NOMO-1 treated with DMSO at 0.1 percent for 48 hours (cell line): Measurements from ENCODE around the gene R3HDM2.
A peak's percentile ranks its signal among the peaks of the same experiment; 100 is the strongest.
"Not testable (repeated sequence)": the region's sequence is repeated elsewhere in the genome, so short reads cannot be mapped to it uniquely, and the experiment has no call there.

ENCODE experiments used
- DNase-seq: peaks from one replicate; lab custom pipeline; 2025; ENCODE audit not compliant: unreplicated experiment; lab: John Stamatoyannopoulos, UW

The R3HDM2 gene

DNA sequence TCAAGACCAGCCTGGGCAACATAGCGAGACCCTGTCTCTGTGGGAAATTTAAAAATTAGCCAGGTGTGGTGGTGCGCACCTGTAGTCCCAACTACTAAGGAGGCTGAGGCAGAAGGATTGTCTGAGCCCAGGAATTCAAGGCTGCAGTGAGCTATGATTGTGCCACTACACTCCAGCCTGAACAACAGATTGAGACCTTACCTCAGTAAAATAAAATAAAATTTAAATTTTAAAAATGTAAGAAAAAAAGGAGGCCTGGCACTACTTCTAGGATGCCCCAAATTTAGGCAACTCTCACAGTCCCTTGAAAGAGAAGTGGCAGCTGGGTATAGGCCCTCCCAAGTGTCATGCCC, 23.3 kb upstream of the R3HDM2 start:
- no peak for DNase-seq

DNA sequence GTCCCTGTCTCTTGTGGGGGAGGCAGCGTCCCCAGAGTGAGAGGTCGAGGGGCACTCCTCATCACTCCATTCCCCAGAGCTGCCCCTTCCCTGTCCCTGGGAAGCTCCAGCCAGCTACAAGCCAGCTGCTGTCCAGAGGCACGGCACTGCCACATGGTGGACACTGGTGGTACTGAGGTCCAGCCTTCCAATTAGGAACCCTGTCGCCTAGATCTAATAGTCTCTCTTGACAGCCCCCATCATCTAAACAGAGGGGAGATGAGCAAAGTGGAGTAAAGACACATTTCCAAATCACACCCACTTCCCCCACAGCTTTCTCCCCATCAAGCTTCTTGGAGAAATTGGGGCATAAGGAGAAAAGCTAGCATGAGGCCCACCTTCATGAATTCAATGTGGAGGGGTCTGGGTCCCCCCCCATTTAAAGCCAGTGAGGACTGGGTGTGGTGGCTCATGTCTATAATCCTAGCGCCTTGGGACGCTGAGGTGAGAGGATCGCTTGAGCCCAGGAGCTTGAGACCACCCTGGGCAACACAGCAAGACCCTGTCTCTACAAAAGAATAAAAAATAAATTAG, 22.2 kb upstream of the R3HDM2 start:
- DNase-seq, result peak; percentile 41

GRCh38 chr12:57452181-57452936, 21.5 kb upstream of the R3HDM2 start:
- no peak for DNase-seq

DNA sequence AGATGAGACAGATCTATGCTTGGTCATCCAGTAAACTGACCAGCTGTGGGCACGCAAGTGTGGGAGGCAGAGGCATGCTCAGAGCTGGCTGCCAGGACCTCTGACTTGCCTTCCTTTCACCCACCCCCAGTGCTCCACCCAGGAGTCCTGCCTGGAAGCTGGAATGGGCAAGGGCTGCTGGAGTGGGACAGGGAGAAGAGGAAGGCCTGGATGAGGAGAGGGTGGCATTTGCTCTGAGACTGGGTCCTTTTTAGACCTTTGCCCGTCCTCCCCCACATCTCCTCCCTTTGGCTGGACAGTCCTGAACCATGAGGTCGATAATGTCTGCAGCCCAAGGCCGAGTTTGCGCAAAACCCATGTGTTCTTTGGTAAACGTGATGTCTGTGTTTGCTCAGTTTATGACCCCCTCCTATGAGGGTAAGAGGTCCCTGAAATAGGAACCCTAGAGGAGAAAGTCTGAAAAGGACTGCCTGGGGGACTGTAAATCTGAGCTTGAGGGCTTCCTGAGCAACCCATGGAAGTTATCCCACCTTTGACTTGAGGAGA, 20.5 kb upstream of the R3HDM2 start:
- DNase-seq, result no peak

GRCh38 chr12:57450057-57450456, 19.2 kb upstream of the R3HDM2 start:
- no peak for DNase-seq

DNA sequence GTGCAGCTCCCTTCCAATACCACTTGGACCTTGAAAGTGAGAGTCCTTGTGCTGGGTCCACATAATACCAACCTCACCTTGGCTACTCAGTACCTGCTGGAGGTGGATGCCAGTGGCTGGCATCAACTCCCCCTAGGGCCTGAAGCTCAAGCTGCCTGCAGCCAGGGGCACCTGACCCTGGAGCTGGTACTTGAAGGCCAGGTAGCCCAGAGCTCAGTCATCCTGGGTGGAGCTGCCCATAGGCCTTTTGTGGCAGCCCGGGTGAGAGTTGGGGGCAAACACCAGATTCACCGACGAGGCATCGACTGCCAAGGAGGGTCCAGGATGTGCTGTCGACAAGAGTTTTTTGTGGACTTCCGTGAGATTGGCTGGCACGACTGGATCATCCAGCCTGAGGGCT, 18.5 kb upstream of the R3HDM2 start:
- DNase-seq, result no peak

DNA sequence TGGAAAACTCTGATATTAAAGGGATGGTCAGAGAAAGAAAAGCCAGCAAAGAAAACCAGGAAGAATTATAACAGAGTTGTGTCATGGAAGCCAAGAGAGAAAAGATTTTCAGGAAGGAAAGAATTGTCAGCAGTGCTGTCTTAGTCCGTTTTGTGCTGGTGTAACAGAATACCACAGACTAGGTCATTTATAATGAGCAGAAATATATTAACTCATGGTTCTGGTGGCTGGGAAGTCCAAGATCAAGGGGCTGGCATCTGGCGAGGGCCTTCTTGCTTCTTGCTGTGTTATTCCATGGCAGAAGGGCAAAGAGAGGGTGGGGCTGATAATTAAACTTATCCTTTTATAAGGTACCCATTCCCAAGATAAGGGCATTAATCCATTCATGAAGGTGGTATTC, 17.8 kb upstream of the R3HDM2 start:
- no peak for DNase-seq

- DNase-seq, result no peak
Observed at GRCh38 chr12:57446292-57446960, 15.6 kb upstream of the R3HDM2 start.

DNA sequence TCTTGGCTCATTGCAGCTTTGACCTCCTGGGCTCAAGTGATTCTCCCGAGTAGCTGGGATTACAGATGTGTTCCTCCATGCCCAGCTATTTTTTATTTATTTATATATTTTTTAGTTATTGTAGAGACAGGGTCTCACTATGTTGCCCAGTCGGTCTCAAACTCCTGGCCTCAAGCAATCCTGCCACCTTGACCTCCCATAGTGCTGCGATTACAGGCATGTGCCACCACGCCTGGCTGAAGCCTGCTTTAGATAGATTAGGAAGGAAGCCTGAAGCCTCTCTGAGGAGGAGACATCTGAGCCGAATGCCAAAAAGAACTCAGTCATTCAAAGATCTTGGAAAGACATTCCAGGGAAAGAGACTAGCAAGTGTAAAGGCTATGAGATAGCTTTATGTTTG, 13.9 kb upstream of the R3HDM2 start:
- no peak for DNase-seq

DNA sequence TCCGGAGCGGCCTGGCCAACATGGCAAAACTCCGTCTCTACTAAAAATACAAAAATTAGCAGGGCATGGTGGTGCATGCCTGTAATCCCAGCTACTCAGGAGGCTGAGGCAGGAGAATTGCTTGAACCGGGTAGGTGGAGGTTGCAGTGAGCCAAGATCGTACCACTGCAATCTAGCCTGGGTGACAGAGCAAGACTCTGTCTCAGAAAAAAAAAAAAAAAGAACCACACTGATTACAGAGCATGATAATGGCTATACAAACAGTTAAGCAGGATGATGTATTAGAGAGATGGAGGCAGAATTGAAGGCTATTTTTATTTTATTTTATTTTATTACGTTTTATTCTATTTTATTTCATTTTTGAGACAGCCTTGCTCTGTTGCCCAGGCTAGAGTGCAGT, 13.5 kb upstream of the R3HDM2 start:
- not testable (repeated sequence) for DNase-seq

DNA sequence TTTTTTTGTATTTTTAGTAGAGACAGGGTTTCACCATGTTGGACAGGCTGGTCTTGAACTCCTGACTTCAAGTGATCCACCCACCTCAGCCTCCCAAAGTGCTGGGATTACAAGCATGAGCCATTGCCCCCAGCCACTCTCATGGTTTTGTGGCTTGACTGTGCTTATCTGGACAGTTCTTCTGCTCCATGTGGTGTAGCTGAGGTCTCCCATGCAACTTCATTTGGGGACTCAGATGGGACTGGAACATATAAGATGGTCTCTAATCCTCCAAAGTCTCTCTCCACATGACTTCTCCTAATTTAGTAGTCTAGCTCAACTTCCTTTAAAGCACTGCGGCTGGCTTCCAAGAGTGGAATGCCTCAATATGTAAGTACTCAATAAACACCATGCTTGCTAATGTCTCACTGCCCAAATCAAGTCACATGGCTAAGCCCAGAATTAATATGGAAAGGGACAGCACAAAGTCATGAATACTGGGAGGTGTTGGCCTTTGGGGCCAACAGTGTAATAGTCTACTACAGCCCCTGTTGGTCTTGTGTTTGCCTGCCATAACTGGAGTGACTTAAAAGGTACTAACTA, 11.1 kb upstream of the R3HDM2 start:
- DNase-seq, result no peak

DNA sequence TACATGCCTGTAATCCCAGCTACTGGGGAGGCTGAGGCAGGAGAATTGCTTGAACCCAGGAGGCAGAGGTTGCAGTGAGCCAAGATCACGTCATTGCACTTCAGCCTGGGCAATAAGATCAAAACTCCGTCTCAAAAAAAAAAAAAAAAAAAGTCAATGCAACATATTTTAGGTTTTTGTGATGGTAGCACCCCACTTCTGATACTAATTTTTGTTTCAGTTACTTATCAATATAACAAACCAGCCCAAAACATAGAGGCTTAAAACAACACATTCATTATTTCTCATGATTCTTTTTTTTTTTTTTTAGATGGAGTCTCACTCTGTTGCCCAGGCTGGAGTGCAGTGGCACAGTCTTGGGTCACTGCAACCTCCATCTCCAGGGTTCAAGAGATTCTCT, 10.6 kb upstream of the R3HDM2 start:
- not testable (repeated sequence) for DNase-seq

GRCh38 chr12:57439762-57440266, 9.0 kb upstream of the R3HDM2 start:
- no peak for DNase-seq

DNA sequence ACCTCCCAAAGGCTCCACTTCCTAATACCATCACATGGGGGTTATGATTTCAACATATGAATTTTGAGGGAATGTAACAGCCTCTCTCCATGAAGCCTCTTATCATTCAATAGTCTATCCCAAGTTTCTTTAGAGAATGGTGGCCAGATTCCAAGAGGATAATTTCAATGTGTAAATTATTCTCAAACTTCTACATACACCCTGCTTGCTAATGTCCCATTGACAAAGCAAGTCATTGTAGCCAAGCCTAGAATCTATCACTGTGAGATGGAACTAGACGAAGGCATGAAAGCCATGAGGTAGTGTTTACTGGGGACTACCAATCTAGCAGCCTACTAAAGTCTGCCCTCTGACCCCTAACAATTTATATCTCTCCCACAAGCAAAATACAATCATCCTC, 7.6 kb upstream of the R3HDM2 start:
- no peak for DNase-seq

- no peak for DNase-seq
Observed at GRCh38 chr12:57435293-57435692, 4.5 kb upstream of the R3HDM2 start.

DNA sequence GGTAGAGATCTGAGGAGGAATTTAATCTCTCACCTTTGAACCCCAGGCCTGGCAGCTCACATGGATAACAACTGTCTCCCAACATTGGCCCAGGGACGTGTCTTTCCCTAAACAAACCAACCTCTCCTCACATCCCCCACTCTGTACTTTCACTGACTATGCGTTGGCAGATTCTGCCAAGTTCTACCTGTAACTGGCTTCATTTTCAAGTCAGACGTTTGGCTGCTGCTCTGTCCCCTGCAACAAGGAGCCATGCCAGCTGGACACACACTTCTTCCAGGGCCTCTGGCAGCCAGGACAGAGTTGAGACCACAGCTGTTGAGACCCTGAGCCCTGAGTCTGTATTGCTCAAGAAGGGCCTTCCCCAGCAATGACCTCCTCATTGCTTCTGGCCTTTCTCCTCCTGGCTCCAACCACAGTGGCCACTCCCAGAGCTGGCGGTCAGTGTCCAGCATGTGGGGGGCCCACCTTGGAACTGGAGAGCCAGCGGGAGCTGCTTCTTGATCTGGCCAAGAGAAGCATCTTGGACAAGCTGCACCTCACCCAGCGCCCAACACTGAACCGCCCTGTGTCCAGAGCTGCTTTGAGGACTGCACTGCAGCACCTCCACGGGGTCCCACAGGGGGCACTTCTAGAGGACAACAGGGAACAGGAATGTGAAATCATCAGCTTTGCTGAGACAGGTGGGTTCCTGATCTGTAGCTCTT, 3.8 kb upstream of the R3HDM2 start, which contains the start of gene INHBC:
Gene INHBC, plus strand, starts transcription at position 268 of the 707 bp plus-strand sequence. Its CDS starts 103 bp downstream, at position 371.
- no peak for DNase-seq

DNA sequence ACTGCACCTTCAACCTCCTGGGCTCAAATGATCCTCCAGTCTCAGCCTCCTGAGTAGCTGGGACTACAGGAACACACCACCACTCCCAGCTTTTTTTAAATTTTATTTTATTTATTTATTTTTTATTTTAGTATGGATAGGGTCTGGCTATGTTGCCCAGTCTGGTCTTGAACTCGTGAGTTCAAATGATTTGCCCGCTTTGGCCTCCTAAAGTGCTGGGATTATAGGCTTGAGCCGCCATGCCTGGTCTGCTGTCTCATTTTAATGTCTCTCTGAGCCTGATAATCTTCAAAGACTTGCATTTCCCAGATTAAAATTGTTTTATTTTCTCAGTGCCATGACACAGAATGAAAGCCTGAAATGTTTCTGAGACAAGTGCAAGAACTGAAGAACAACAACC, 2.5 kb upstream of the R3HDM2 start:
- no peak for DNase-seq

- DNase-seq, result no peak
Observed at GRCh38 chr12:57431654-57432188, 878 bp upstream of the R3HDM2 start.

GRCh38 chr12:57430112-57430930, 522 bp downstream of the R3HDM2 start:
- DNase-seq, result peak; percentile 62
